ENCODE data around the gene TSPAN18. TPM values are rescaled to one million over a fixed set of nuclear protein-coding genes. Genes with fewer than 3 reads are reported as not detected.

TSPAN18 gene
- total RNA-seq, 4 donors from 2014 or later, result 3.6 to 12.4 (median 8.2) TPM

- intact Hi-C loops (cut with DNase I), result no loop called here
- Histone ChIP-seq H3K27ac (peak overlapping the region; percentile 27 to 60 (median 33)), H3K4me3 (replicated peaks in 1 of 3) (no peak overlapping the region), H3K27me3 (no peaks in the 10 kb centered on the region), H3K4me1 (peaks cover 40 to 79% of the 10 kb centered on the region in 2 donors), H3K36me3 (no peaks in the 10 kb centered on the region), H3K9me3 (no peaks in the 10 kb centered on the region)
- DNase-seq, result no peak
- TF ChIP-seq CTCF (IDR thresholded peaks at IDR 0.05) (no peak), POLR2A (IDR thresholded peaks at IDR 0.05) (no peak)
- 54 to 74% methylated on average over 9 of the region's 9 CpGs for WGBS, 2 donors
Measured at GRCh38 chr11:44947114-44947513, 220.4 kb downstream of the TSPAN18 start.

- TF ChIP-seq CTCF (IDR thresholded peaks at IDR 0.05), result no peak
- TF ChIP-seq POLR2A (IDR thresholded peaks at IDR 0.05), result no peak
- no peak overlapping the region for H3K27ac ChIP-seq
- WGBS, 2 donors, result 90 to 100% methylated on average over 3 of the region's 3 CpGs
Measured at GRCh38 chr11:44948155-44948554, 221.4 kb downstream of the TSPAN18 start.

GRCh38 chr11:44949160-44950030 lies 222.6 kb downstream of the TSPAN18 start:
- no peaks in the 10 kb centered on the region for H3K9me3 ChIP-seq
- peak overlapping the region; percentile 68 to 89 (median 77) for H3K27ac ChIP-seq
- no peaks in the 10 kb centered on the region for H3K36me3 ChIP-seq
- H3K4me3 ChIP-seq (replicated peaks in 1 of 3), result peak overlapping the region; percentile 55 to 77 (median 61)
- H3K27me3 ChIP-seq, result no peaks in the 10 kb centered on the region
- DNase-seq, result peak; percentile 14 to 40
- intact Hi-C loops (cut with DNase I), result no loop called here
- peaks cover 31 to 78% of the 10 kb centered on the region in 2 donors for H3K4me1 ChIP-seq
- 6 to 14% methylated on average over 15 to 24 of the region's 57 CpGs for WGBS, 2 donors
- TF ChIP-seq POLR2A (IDR thresholded peaks at IDR 0.05), result peak in 1 of 2 donors; percentile 26
- peak in 3 of 6 experiments; percentile 15 to 34 (median 31) for TF ChIP-seq CTCF (IDR thresholded peaks at IDR 0.05)

More at GRCh38 chr11:44948155-44948554, 221.4 kb downstream of the TSPAN18 start:
- Histone ChIP-seq H3K9me3 (no peaks in the 10 kb centered on the region), H3K4me3 (replicated peaks in 1 of 3) (no peak overlapping the region), H3K27me3 (no peaks in the 10 kb centered on the region), H3K4me1 (peaks cover 32 to 80% of the 10 kb centered on the region in 2 donors), H3K36me3 (no peaks in the 10 kb centered on the region)
- DNase-seq, result no peak
- intact Hi-C loops (cut with DNase I), result no loop called here

GRCh38 chr11:44950031-44950624 lies 223.4 kb downstream of the TSPAN18 start:
- peak; percentile 37 to 50 for DNase-seq
- intact Hi-C loops (cut with DNase I), result no loop called here
- H3K27me3 ChIP-seq, result no peaks in the 10 kb centered on the region
- WGBS, 2 donors, result 0% methylated on average over 26 to 43 of the region's 63 CpGs
- H3K36me3 ChIP-seq, result no peaks in the 10 kb centered on the region
- H3K9me3 ChIP-seq, result no peaks in the 10 kb centered on the region
- H3K4me1 ChIP-seq, result peaks cover 30 to 78% of the 10 kb centered on the region in 2 donors
- peak overlapping the region; percentile 68 to 89 (median 77) for H3K27ac ChIP-seq
- H3K4me3 ChIP-seq (replicated peaks in 1 of 3), result peak overlapping the region; percentile 55 to 77 (median 61)
- TF ChIP-seq POLR2A (IDR thresholded peaks at IDR 0.05) (no peak), CTCF (IDR thresholded peaks at IDR 0.05) (no peak)

Measured in thyroid gland (tissue), 4 donors.